Measurements from ENCODE around the gene CAPN9.

- TF ChIP-seq POLR2A (IDR thresholded peaks at IDR 0.05; ENCODE audit: low read depth, low read length), result no peak
- no peak for TF ChIP-seq POLR2AphosphoS5 (IDR thresholded peaks at IDR 0.05; ENCODE audit: low read depth, low read length)
Observed at GRCh38 chr1:230823931-230824381, 76.8 kb downstream of the CAPN9 start.

All from GM12892 (cell line).